IPS-15b (cell line): ENCODE results near the gene PPFIA1.
"Not testable (repeated sequence)": the region's sequence is repeated elsewhere in the genome, so short reads cannot be mapped to it uniquely, and the experiment has no call there.

Source experiments
- H3K27me3 ChIP-seq: one replicate; pipeline ENCODE4 v1.6.1; 2013; ENCODE audit warnings: low read length; ENCODE audit not compliant: control insufficient read depth, insufficient read depth
- H3K36me3 ChIP-seq: one replicate; pipeline ENCODE4 v1.6.1; 2013; ENCODE audit warnings: low read length; ENCODE audit not compliant: control insufficient read depth, insufficient read depth
- H3K4me1 ChIP-seq: one replicate; pipeline ENCODE4 v1.6.1; 2013; ENCODE audit warnings: mild to moderate bottlenecking, low read length; ENCODE audit not compliant: control insufficient read depth, insufficient read depth
- H3K4me3 ChIP-seq: one replicate; pipeline ENCODE4 v1.5.1; 2013; ENCODE audit warnings: low read depth, low read length
- H3K9ac ChIP-seq: one replicate; pipeline ENCODE4 v1.6.1; 2013; ENCODE audit warnings: low read depth, mild to moderate bottlenecking, low read length
- H3K9me3 ChIP-seq: one replicate; pipeline ENCODE4 v1.6.1; 2013; ENCODE audit warnings: mild to moderate bottlenecking, low read length; ENCODE audit not compliant: control insufficient read depth, insufficient read depth

PPFIA1 gene

DNA sequence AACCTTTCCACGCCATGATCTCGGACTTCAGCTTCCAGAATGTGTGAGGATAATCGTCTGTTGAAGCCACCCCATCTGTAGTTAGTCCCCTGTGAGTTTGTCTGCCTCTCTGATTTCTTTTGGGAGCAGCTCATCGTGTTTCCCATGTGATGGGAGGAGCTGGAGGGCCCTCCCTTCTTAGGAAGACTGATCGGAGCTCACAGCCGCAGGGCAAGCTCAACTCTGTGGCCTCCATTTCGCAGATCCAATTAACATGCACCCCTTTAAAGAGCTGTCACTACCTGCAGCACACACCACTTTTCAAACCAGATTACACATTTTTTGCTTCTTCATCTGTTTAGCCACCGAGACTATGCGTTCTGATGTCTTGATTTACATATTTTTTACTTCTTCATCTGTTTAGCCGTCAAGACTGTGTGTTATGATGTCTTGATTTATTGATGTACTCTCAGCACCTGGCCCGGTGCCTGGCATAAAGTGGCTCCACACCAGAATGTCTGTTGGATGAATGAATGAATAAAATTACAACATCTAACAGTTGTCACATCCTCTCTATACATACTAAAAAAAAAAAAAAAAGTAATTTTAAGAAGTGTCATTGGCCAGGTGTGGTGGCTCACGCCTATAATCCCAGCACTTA is 14.9 kb upstream of the PPFIA1 start:
- Histone ChIP-seq H3K9ac (no peak overlapping the region), H3K36me3 (no peaks in the 10 kb centered on the region), H3K27me3 (no peaks in the 10 kb centered on the region), H3K9me3 (no peaks in the 10 kb centered on the region), H3K4me3 (no peak overlapping the region), H3K4me1 (no peaks in the 10 kb centered on the region)

DNA sequence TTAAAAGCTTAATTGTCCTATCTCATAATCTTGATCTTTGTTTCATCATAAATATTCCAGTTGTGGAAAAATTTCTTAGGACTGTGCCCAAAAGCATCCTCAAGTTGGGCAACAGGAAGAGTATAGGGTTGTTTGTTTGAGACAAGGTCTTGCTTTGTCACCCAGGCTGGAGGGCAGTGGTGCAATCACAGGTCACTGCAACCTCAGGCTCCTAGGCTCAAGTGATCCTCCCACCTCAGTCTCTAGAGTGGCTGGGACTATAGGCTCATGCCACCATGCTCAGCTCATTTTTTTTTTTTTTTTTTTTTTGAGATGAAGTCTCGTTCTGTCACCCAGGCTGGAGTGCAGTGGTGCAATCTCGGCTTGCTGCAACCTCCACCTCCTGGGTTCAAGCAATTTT is 11.4 kb upstream of the PPFIA1 start:
- H3K4me1 ChIP-seq, H3K4me3 ChIP-seq, H3K9ac ChIP-seq, H3K36me3 ChIP-seq, H3K27me3 ChIP-seq, H3K9me3 ChIP-seq: not testable (repeated sequence)

DNA sequence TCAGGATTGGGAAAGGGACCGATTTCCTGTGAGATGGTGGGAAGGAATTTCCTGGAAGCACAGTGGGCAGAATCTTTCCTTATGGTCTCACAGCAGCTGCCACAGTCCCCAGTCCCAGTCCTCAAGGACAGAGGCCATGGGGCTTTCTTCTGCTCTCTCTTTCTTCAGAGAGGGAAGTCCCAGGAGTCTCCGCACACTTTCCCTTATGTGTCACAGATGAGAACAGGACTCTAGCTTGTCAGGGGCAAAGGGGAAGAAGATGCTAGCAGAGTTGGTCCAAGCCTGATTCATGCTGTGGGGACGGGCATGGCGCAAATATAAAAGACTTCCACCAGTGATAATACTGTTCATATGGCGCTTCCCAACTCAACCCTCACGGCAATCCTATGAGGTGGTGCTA is 7.5 kb upstream of the PPFIA1 start:
- no peaks in the 10 kb centered on the region for H3K27me3 ChIP-seq
- H3K36me3 ChIP-seq: no peaks in the 10 kb centered on the region
- H3K9ac ChIP-seq: no peak overlapping the region
- H3K9me3 ChIP-seq: no peaks in the 10 kb centered on the region
- H3K4me3 ChIP-seq: no peak overlapping the region
- no peaks in the 10 kb centered on the region for H3K4me1 ChIP-seq

DNA sequence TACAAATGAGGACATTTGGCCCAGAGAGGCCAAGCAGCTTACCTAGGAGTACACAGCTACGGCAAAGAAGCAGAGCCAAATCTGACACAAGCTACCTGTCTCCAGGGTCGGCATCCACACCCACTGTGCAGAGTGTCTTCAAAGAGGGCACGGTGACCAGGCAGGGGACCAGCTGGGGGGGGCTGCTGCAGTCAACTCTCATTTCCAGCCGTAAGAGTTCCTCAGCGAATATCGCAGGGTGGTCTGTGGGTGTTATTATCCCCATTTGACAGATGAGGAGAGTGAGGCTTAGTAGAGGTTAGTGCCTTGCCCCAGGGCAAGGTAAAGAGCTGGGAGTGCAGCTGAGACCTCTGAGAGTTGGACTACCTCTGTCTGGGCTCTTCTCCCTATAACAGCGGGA is 7.1 kb upstream of the PPFIA1 start:
- Histone ChIP-seq H3K4me1 (no peaks in the 10 kb centered on the region), H3K9me3 (no peaks in the 10 kb centered on the region), H3K36me3 (no peaks in the 10 kb centered on the region), H3K27me3 (no peaks in the 10 kb centered on the region), H3K9ac (no peak overlapping the region), H3K4me3 (no peak overlapping the region)

DNA sequence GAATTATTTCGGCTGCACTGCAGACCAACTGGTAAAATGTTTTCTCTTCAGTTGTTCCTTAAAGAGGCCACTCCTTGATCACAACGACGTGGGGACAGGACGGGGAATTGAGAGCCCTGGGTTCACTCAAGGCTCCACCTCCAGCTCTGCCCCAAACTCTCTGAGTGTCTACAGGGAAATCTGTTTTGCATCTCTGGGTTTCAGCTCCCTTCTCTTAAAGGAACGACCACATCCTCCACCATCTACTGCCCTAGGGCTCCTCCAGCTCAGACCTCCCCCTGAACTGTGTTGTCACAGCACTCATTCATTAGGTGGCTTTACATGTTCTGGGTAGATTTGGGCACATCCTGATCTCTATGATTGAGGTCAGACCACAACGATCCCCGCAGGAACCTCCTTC is 5.1 kb upstream of the PPFIA1 start:
- Histone ChIP-seq H3K4me1 (no peaks in the 10 kb centered on the region), H3K27me3 (no peaks in the 10 kb centered on the region), H3K9me3 (no peaks in the 10 kb centered on the region), H3K4me3 (no peak overlapping the region), H3K9ac (no peak overlapping the region), H3K36me3 (no peaks in the 10 kb centered on the region)

DNA sequence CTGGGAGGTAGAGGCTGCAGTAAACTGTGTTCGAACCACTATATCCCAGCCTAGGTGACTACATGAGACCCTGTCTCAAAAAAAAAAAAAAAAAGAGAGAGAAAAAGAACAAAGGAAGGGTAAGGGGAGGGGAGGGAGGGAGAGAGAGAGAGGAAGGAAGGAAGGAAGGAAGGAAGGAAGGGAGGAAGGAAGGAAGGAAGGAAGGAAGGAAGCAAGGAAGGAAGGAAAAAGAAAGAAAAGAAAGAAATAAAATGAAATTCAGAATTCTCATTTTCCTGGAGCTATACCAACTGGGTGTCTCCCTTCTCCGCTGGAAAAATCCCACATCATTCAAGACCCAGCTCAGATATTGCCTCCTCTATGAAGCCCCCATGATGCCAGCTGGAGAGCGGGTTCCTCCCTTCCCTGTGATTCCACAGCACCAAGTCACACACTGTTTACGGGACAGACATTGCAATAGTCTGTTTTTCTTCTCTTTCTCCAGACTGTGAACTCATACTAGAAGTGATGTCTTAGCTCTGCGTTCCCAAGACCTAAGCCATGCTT is 3.0 kb upstream of the PPFIA1 start:
- H3K27me3 ChIP-seq: no peaks in the 10 kb centered on the region
- no peak overlapping the region for H3K4me3 ChIP-seq
- H3K4me1 ChIP-seq: no peaks in the 10 kb centered on the region
- no peak overlapping the region for H3K9ac ChIP-seq
- H3K36me3 ChIP-seq: peaks cover 3% of the 10 kb centered on the region
- no peaks in the 10 kb centered on the region for H3K9me3 ChIP-seq

DNA sequence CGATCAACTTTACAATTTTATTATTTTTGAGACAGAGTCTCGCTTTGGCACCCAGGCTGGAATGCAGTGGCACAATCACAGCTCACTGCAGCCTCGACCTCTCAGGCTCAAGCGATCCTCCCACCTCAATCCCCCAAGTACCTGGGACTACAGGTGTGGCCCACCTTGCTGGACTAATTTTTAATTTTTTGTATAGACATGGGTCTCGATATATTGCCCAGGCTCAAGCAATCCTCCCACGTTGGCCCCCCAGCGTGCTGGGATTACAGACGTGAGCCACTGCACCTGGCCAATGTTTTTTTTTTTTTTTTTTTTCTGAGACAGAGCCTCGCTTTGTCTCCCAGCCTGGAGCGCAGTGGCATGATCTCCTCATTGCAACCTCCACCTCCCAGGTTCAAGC is 2.0 kb upstream of the PPFIA1 start:
- Histone ChIP-seq H3K9me3 (no peaks in the 10 kb centered on the region), H3K4me3 (no peak overlapping the region), H3K9ac (no peak overlapping the region), H3K36me3 (peaks cover 3% of the 10 kb centered on the region), H3K4me1 (no peaks in the 10 kb centered on the region), H3K27me3 (no peaks in the 10 kb centered on the region)

DNA sequence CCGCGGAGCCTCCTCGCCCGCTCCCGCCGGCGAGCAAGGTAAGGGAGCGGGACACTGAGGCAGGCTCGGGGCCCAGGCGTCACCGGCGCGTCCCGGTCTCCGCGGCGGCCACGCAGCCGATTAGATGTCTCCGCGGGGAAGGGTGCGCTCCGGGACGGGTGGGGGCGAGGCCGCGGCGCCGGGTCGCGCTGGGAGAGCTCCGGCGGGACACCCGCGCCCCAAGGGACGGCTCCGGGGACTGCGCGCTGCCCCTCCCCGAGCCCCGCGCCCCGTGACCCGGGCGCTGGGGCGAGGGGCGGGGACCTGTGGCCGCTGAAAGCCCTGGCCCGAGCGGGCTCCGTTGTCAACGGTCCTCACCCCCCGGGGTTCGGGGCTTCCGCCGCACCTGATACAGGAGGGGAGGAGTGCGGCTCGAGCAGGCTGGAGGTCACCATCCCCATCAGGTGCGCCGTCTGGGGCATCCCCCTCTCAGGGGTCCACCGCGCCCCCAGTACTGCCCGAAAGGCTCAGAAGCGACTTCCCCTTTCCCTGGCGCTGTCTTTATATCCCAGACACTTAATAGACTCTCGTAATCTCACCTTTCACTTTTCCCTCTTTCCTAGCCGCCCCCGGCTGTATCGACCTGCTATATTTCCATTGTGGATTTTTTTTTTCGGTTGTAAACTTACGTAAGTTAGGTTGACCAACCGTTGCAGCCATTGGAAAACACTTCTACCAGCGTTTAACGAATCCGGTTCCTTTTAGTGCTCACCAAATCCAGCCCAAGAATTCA is 573 bp downstream of the PPFIA1 start:
- H3K27me3 ChIP-seq: no peaks in the 10 kb centered on the region
- peak overlapping the region; percentile 54 for H3K9ac ChIP-seq
- no peaks in the 10 kb centered on the region for H3K4me1 ChIP-seq
- no peaks in the 10 kb centered on the region for H3K9me3 ChIP-seq
- H3K36me3 ChIP-seq: peaks cover 3% of the 10 kb centered on the region
- peak overlapping the region; percentile 84 for H3K4me3 ChIP-seq

DNA sequence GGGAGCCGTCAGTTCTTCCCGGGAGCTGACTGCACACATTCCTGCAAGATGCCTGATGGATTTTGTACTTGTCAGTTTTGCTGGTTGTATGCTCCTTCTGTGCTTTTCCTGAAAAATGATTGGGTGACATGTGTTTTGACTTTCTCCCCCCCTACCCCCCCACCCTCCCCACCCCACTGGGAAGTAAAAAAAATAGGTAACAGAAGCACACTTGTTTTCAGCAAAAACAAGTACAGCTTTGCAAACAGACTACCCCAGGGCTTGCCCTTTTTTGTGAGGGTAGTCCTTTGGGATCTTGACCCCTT is 1.1 kb downstream of the PPFIA1 start:
- Histone ChIP-seq H3K9me3 (no peaks in the 10 kb centered on the region), H3K27me3 (no peaks in the 10 kb centered on the region), H3K4me1 (no peaks in the 10 kb centered on the region), H3K9ac (peak overlapping the region; percentile 54), H3K4me3 (peak overlapping the region; percentile 84), H3K36me3 (peaks cover 3% of the 10 kb centered on the region)

DNA sequence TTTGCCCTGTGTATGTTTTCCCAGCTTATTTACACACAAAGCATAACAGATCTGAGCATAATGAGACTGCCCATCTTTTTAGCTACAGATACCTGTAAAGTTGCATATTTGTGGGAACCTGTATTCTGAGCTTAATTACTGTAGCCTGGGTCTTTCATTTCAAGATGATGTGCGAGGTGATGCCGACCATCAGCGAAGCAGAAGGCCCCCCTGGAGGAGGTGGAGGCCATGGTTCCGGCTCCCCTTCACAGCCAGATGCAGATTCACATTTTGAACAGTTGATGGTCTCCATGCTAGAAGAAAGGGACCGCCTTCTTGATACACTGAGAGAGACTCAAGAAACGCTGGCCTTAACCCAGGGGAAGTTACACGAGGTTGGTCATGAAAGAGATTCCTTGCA is 1.5 kb downstream of the PPFIA1 start:
- Histone ChIP-seq H3K9ac (no peak overlapping the region), H3K4me3 (peak overlapping the region; percentile 84), H3K9me3 (no peaks in the 10 kb centered on the region), H3K36me3 (peaks cover 3% of the 10 kb centered on the region), H3K27me3 (no peaks in the 10 kb centered on the region), H3K4me1 (no peaks in the 10 kb centered on the region)

DNA sequence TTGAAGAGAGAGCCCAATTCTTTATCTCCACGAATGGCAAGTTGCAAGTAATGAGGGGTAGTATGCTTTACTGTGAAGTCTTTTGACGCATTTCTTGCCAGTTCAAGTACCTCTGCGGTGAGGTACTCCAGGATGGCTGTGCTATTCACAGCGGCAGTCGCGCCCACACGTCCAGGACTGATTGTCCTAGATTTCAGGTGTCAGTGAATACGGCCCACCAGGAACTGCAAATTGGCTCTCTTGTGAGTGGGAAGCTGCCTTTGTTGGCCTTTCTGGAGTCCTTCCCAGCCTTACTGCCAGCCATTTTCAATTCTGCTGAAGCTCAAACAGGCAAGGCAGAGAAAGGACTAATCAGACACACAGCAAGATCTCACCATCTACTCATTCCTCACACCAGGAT is 8.5 kb downstream of the PPFIA1 start:
- no peaks in the 10 kb centered on the region for H3K9me3 ChIP-seq
- no peak overlapping the region for H3K9ac ChIP-seq
- H3K36me3 ChIP-seq: peaks cover 5% of the 10 kb centered on the region
- no peaks in the 10 kb centered on the region for H3K4me1 ChIP-seq
- no peaks in the 10 kb centered on the region for H3K27me3 ChIP-seq
- no peak overlapping the region for H3K4me3 ChIP-seq

DNA sequence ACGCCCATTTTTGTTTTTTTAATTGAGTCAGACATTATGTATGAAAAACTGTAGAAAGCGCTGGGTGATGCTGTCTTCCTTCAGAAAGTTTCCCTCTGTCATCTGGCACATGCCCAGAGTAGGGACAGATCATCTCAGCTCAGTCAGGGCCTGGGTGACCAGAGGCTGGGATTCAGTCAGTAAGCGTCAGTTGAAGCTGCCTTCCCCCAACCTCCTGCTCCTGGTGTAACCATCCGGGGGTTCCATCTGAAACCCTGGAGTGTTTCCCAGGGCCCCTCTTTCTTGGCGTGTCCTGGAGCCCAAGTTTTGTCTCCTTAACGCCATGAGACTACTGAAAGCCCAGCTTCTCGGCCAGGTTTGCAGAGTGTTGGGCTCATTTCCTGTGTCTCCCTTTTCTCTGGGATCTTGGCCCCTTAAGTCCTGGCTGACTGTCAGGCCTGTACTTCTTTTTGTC is 10.7 kb downstream of the PPFIA1 start:
- Histone ChIP-seq H3K27me3 (no peaks in the 10 kb centered on the region), H3K4me3 (no peak overlapping the region), H3K9me3 (no peaks in the 10 kb centered on the region), H3K9ac (no peak overlapping the region), H3K4me1 (no peaks in the 10 kb centered on the region), H3K36me3 (peaks cover 16% of the 10 kb centered on the region)
